ENCODE data around the gene POLA1. TPM values are rescaled to one million over a fixed set of nuclear protein-coding genes. Genes with fewer than 3 reads are reported as not detected.

The POLA1 gene
- total RNA-seq, 1 experiment from 2014 or later = 19.9 TPM

DNA sequence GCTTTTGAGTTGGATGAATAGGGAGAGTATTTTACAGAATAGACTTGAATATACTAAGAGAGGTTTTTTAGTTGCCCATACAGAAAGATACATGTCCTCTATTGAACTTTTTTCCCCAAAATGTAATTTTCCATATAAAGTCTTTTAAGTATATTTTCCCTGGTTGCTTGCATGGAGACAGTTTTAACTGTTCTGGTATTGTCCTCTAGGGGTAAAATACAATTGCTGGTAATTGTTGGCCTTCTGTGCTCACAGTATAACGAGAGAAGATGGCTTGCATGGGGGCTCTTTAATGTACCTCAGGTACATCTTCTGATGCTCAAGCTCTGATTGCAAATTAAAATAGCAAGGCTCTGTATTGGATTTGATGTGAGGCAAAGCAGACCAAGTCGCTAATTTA is 186.0 kb downstream of the POLA1 start:
- DNase-seq = no peak
- Histone ChIP-seq H3K4me3 (no peak overlapping the region), H3K9me3 (no peaks in the 10 kb centered on the region), H3K36me3 (no peaks in the 10 kb centered on the region), H3K27me3 (no peaks in the 10 kb centered on the region)

DNA sequence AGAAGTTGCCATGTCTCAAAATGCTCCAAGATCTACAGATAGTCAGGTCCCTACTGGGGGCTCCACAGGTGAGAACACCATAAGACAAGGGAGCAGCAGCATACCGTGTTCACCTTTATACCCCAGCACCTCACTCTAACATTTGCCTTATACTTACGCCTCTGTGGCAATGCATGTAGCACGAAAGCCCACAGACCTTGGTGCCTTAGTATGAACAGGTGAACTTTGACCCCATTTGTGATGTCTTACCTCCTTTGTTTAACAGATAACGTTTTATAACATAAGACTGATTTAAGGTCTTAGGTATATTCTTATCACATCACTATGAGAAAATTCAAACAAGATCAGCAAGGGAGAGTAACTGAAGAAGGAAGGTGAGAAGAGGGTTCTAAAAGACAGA is 193.2 kb downstream of the POLA1 start:
- no peaks in the 10 kb centered on the region; the same call in none of the 2 replicates for H3K36me3 ChIP-seq
- H3K27me3 ChIP-seq = no peaks in the 10 kb centered on the region
- H3K9me3 ChIP-seq = no peaks in the 10 kb centered on the region
- no peak for DNase-seq
- no peak overlapping the region for H3K4me3 ChIP-seq

DNA sequence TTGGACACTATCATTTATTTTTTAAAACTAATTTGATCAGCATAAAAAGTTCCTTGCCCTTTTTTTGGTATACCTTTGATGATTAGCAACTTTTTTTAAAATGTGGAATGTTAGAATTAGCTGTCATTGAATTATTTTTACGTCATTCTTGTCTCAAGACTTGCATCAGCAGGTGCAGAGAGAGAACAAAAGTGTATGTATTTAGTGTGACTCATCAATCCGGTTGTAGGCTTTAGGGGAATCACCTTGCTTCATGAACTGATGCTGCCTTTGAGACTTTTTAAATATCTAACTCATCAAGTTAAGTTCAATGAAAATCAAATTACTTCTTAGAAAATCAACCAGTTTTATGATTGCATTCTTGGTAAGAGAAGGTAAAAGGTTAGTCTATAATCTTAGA is 197.0 kb downstream of the POLA1 start:
- Histone ChIP-seq H3K9me3 (no peaks in the 10 kb centered on the region), H3K36me3 (no peaks in the 10 kb centered on the region; the same call in none of the 2 replicates)
- DNase-seq = no peak

DNA sequence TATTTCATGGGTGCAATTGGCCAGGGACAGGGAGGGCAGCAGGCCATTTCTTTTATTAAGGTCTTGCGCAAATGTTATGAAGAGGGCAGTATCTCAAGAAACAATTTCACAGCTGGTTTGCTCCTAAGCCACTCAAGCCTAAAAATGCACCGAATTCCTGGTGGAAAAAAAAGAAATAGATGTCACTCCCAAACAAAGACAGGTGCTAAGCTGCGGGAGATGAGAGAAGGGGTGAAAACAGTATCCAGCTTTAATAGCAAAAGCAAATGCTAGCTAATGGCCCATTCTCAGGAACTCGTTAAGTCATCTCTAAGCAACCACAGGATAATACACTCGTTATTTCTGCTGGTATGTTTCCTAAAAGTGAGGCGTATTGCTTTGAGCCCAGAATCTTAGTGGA is 205.7 kb downstream of the POLA1 start:
- Histone ChIP-seq H3K4me3 (no peak overlapping the region), H3K27me3 (no peaks in the 10 kb centered on the region), H3K9me3 (no peaks in the 10 kb centered on the region), H3K36me3 (peaks cover under 1% of the 10 kb centered on the region; the same call in 1 of the 2 replicates)
- no peak for DNase-seq

More for the DNA sequence above, 197.0 kb downstream of the POLA1 start:
- Histone ChIP-seq H3K4me3 (no peak overlapping the region), H3K27me3 (no peaks in the 10 kb centered on the region)

DNA sequence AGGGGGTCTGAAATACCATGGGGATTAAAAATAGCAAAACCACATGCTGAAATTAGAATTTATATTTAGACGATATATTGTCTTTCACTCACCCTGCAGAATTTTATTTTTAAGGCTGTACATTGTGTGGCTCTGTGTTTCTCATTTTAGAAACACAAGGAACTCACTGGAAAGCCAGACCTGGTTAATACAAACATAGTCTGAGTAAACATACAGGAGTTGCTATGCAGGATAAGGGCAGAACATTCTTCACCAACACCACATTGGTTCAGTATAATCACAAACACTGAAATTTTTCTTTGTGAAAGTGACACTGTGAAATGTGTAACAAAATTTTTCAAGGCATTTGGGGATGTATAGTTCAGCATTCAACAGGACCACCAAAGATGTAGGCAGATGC is 206.5 kb downstream of the POLA1 start:
- Histone ChIP-seq H3K4me3 (no peak overlapping the region), H3K36me3 (peaks cover 3% of the 10 kb centered on the region; the same call in 1 of the 2 replicates), H3K27me3 (no peaks in the 10 kb centered on the region), H3K9me3 (no peaks in the 10 kb centered on the region)
- DNase-seq = no peak

DNA sequence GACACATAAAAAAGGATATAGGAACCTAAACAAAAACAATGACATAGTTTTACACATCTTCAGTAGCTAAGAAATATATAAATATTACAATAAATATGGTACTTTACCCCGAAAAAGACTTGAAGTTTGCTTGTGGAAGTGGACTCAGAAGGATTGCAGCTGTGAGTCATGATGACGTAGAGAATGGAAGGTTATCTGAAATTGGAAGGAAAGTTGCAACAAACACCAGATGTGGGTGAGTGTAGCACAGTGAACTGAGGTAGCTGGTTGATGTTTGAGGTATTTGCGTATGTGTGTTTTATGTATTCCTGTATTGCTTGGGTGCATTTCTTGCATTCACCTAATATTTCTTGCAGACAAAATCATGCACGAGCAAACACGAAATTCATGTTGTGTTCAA is 209.1 kb downstream of the POLA1 start:
- Histone ChIP-seq H3K9me3 (no peaks in the 10 kb centered on the region), H3K27me3 (no peaks in the 10 kb centered on the region), H3K4me3 (no peak overlapping the region), H3K36me3 (peaks cover 3% of the 10 kb centered on the region; the same call in 1 of the 2 replicates)
- no peak for DNase-seq

DNA sequence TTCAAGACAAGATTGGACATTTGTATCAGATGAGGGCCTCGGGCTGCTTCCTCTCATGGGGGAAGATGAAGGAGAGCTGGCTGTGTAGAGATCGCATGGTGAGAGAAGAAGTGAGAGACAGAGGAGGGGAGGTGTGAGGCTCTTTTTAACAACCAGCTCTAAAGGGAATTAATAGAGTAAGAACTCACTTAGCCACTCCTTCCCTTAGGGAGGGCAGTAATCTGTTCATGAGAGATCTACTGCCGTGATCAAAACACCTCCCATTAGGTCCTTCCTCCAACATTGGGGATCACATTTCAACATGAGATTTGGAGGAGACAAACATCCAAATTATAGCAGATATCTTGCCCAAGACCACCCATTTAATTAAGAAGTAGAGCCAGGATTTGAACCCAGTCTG is 225.0 kb downstream of the POLA1 start:
- Histone ChIP-seq H3K27me3 (no peaks in the 10 kb centered on the region), H3K9me3 (no peaks in the 10 kb centered on the region)

DNA sequence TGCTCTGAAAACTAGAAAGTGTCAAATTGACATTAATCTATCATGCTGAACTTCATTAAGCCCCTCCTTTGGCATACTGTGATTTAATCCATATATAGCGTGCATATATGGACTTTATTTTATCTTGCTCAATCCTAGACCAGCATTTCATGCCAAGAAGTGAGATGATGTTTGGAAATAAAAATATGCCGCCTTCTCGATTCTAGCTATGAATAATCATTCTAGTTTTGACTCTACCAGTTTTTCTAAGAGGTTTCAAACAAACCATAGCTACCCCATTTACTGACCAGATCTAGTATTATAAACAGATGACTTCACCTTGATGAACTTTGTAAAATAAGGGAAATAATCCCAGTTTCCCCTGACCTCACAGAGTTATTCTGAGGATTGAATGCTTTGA is 227.1 kb downstream of the POLA1 start:
- Histone ChIP-seq H3K27me3 (no peaks in the 10 kb centered on the region), H3K4me3 (no peak overlapping the region), H3K36me3 (no peaks in the 10 kb centered on the region), H3K9me3 (no peaks in the 10 kb centered on the region)
- DNase-seq = no peak

More for the DNA sequence above, 225.0 kb downstream of the POLA1 start:
- Histone ChIP-seq H3K36me3 (no peaks in the 10 kb centered on the region), H3K4me3 (no peak overlapping the region)
- no peak for DNase-seq

DNA sequence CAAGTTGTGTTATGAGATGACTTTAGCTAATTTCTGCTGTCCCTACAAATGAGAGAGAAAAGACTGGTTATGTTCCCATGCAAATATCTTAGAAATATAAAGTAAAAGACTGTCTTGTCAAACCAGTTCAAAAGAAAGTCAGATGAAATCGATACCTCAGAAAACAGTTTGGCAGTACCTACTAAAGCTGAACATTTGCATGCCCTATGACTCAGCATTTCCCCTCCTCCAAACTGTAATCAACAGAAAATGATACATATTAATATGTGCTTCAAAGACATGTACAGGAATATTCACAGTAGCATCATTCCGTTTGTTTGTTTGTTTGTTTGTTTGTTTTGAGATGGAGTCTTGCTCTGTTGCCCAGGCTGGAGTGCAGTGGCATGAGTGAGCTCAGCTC is 231.7 kb downstream of the POLA1 start:
- Histone ChIP-seq H3K4me3 (no peak overlapping the region), H3K36me3 (no peaks in the 10 kb centered on the region), H3K9me3 (no peaks in the 10 kb centered on the region), H3K27me3 (no peaks in the 10 kb centered on the region)
- no peak for DNase-seq

DNA sequence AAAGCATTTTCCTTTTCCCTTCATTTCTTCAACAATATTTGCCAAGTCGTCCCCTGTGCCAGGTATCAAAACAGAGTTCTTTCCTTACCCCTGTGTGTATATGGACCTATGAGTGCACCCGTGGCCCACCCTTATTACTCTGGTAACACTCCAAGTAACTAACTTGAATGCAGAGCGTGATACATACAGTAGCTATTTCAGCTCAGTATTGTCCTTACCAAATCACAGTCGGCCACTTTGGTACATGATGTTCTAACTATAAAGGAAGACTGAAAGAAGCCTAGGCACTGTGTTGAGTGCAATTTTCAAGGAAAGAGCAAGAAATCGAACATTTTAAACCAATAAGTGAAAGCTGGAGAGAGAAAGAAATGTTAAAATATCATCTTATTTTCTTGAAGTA is 233.7 kb downstream of the POLA1 start:
- DNase-seq = no peak
- Histone ChIP-seq H3K27me3 (no peaks in the 10 kb centered on the region), H3K9me3 (no peaks in the 10 kb centered on the region), H3K4me3 (no peak overlapping the region), H3K36me3 (no peaks in the 10 kb centered on the region)

DNA sequence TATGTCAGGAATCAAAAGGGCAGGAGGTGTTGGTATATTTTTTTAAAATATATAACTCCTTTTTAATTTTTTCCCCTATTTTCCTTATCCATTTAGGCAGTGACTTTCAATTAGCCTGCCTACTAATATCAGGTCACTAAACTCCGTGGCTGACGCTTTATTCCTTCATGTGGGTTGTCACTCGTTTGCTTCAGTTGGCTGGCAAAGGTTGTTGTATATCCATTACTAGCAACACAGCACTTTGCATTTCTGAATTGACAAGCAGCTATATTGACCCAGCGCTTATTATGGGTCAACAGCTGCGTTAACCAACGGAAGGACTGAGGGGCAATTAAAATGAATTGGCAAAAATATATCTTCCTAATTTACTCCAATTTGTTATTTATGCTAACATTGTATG is 234.4 kb downstream of the POLA1 start:
- H3K27me3 ChIP-seq = no peaks in the 10 kb centered on the region
- H3K36me3 ChIP-seq = no peaks in the 10 kb centered on the region
- H3K9me3 ChIP-seq = no peaks in the 10 kb centered on the region
- DNase-seq = no peak
- no peak overlapping the region for H3K4me3 ChIP-seq

DNA sequence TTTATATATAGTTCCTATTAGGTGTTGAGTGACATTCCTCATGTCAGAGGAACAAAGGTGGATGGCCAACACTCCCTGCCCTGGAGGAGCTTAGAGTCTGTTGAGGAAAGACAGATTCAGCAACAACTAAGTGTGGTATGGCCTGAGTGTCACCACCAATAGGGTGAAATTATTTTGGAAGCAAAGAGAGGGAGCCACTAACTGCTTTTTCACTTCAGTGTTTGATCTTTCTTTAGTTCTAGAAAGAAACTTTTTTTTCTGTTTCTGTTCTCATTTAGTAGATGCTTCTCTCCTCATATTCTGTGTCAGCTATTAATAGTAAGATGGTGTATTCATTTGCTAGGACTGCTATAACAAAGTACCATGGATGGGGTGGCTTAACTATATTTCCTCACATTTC is 240.6 kb downstream of the POLA1 start:
- DNase-seq = no peak
- Histone ChIP-seq H3K4me3 (no peak overlapping the region), H3K36me3 (no peaks in the 10 kb centered on the region), H3K9me3 (no peaks in the 10 kb centered on the region), H3K27me3 (no peaks in the 10 kb centered on the region)

DNA sequence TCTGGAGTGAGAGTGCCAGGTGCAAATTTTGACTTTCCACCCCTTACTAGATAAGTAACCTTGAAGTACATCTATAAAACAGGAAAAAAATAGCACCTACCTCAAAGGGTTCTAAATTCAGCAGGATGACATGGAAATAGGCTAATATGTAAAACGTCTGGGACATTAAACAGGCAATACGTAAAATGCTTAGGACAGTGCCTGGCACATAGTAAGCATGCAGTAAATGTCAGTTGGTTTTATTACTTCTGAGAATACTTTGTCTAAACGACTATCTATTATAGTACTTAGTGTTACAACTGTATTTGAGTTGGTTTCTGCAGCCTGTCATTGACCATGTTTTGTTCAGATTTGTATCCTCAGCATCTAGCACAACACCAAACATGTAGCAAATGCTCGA is 251.3 kb downstream of the POLA1 start:
- no peaks in the 10 kb centered on the region for H3K36me3 ChIP-seq
- no peaks in the 10 kb centered on the region for H3K9me3 ChIP-seq
- no peak for DNase-seq
- no peak overlapping the region for H3K4me3 ChIP-seq
- H3K27me3 ChIP-seq = no peaks in the 10 kb centered on the region

DNA sequence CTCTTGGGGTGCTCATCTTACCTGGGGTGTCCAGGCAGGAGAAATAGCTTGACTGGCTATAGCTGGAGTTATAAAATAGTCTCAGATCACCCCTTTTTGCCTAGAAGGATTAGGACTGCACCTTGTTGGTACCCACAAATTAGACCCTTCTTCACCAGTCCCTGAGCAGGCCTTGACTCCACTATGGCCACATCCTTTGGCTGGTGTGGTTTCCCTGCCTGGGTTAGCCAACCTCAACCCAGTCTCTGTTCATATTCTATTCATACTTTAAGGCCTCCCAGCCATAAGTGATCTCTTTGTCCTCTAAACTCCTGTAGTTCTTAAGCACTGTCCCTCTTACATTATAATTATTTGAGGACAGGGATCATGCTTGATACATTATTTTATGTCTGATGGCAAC is 252.7 kb downstream of the POLA1 start:
- H3K4me3 ChIP-seq = no peak overlapping the region
- H3K27me3 ChIP-seq = no peaks in the 10 kb centered on the region
- H3K36me3 ChIP-seq = no peaks in the 10 kb centered on the region
- DNase-seq = no peak
- H3K9me3 ChIP-seq = no peaks in the 10 kb centered on the region

DNA sequence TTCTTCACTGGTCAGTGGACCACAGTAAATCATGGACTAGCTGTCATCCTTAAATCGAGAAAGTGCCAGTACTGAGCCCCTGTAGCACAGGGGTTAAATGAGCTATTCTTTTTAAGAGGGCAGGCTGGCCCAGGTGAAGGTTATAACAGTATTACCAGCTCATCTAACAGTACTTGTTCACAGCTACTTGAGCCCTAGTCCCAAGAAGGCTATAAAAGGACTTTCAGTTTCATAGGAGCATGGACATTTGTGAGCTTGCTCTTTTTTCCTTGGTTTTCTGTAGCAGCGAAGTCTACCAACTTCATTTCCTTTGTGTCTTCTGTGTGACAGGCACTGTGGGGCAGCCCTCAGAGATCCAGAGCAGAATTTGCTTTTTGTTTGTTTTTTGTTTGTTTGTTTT is 261.0 kb downstream of the POLA1 start:
- H3K4me3 ChIP-seq = no peak overlapping the region
- no peaks in the 10 kb centered on the region for H3K27me3 ChIP-seq
- H3K9me3 ChIP-seq = no peaks in the 10 kb centered on the region
- no peak for DNase-seq
- no peaks in the 10 kb centered on the region for H3K36me3 ChIP-seq

DNA sequence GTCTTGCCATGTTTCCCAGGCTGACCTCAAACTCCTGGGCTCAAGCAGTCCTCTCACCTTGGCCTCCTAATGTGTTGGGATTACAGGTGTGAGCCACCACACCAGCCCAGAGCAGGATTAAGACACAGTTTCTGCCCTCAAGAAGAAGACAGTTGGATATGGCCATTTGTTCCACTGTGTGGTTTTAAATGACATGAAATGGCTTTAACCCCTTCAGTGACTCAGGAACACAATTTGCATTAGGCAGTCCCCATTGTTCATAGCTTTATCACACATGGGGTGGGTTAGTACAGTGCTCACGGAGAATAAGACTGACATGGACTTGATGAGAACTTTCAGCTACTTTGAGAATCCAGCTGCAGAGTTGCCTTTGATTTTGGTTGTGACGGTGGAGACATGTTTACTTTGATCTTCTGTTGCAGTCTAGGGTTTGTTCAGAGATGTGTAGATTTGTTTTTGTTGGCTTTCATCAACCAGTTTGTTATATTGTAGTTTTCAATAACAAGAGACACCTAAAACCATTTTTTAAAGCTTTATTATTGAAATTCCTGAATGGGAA is 261.7 kb downstream of the POLA1 start:
- no peak for DNase-seq
- Histone ChIP-seq H3K27me3 (no peaks in the 10 kb centered on the region), H3K4me3 (no peak overlapping the region), H3K36me3 (no peaks in the 10 kb centered on the region), H3K9me3 (no peaks in the 10 kb centered on the region)

DNA sequence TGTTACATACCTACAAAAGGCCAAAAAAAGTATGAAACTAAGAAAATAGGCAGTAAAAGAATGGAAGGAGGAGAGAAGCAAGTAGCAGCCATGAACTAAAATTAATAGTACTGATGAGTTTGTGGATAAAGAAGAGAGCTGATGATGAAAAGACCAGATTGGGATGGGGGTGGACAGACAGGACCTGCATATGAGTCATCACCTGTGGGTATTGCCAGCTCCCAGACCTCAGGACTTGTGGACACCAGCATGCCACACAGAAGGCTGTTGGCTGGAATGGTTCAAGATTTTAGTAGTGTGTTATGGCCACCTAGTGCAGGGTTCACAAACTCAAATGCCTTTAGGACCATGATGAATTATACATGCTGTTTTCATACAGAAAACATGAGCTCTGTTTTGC is 263.1 kb downstream of the POLA1 start:
- Histone ChIP-seq H3K9me3 (no peaks in the 10 kb centered on the region), H3K36me3 (no peaks in the 10 kb centered on the region), H3K4me3 (no peak overlapping the region), H3K27me3 (no peaks in the 10 kb centered on the region)
- peak; percentile 5 for DNase-seq

DNA sequence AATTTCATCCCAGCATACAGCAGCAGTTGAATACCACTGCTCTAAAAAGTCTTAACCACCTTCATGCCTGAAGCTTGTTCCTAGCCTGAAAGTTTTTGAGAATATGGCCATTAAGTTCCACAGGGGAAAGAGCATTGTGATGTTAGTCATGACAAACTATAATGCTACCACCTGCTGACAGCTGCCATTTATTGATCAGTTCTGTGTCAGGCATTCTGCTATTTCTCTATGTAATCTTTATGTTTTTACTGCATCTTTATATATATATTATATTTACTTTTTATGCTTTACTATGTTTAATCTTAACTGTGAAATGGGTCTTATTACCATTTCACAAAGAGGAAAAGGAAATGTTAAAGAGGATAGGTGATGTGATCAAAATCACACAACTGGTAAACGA is 268.1 kb downstream of the POLA1 start:
- H3K27me3 ChIP-seq = no peaks in the 10 kb centered on the region
- no peak for DNase-seq

DNA sequence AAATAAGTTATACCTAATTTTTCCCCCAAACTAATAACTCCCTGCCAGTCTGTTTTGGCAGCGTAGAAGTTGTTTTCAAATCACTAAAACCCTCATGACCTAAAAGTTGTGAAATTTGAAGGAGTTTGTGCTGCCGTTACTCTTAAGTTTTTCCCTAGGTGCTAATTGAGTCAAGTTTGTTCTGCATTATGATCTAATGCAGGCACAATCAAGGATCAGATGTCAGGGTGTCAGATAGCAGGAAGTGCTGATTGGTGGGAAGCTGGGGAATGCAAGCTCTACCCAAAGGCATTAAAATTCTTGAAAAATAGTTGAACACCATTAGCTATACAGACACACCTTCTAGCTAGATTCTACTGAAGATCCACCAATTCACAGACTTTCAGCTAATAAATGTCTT is 270.1 kb downstream of the POLA1 start:
- DNase-seq = no peak
- Histone ChIP-seq H3K9me3 (no peaks in the 10 kb centered on the region), H3K36me3 (no peaks in the 10 kb centered on the region), H3K4me3 (no peak overlapping the region), H3K27me3 (no peaks in the 10 kb centered on the region)

More for the DNA sequence above, 268.1 kb downstream of the POLA1 start:
- no peaks in the 10 kb centered on the region for H3K36me3 ChIP-seq
- no peak overlapping the region for H3K4me3 ChIP-seq
- no peaks in the 10 kb centered on the region for H3K9me3 ChIP-seq
